Trophoblast cell (in vitro differentiated cells and primary cell): ENCODE measurements around the gene GALNT7.

Experiments used
- DNase-seq, 2 donors: peaks; one replicate each; pipeline ENCODE4 v3.0.0-alpha.2; 2016
- H2AFZ ChIP-seq: 2 replicates; pipeline ENCODE4 v1.6.1; 2013; ENCODE audit warnings: low read length, moderate library complexity, mild to moderate bottlenecking; ENCODE audit not compliant: insufficient read depth, poor library complexity
- H2AK5ac ChIP-seq: 2 replicates; pipeline ENCODE4 v1.6.1; 2013; ENCODE audit warnings: mild to moderate bottlenecking, low read length
- H2BK120ac ChIP-seq: 2 replicates; pipeline ENCODE4 v1.6.1; 2013; ENCODE audit warnings: low read length, mild to moderate bottlenecking, moderate library complexity; ENCODE audit not compliant: insufficient read depth, poor library complexity
- H2BK12ac ChIP-seq: 2 replicates; pipeline ENCODE4 v1.6.1; 2013; ENCODE audit warnings: mild to moderate bottlenecking, low read length, moderate library complexity
- H2BK5ac ChIP-seq: 2 replicates; pipeline ENCODE4 v1.6.1; 2013; ENCODE audit warnings: low read length, low read depth, moderate library complexity, mild to moderate bottlenecking; ENCODE audit not compliant: poor library complexity
- H3K14ac ChIP-seq: 2 replicates; pipeline ENCODE4 v1.6.1; 2013; ENCODE audit warnings: mild to moderate bottlenecking, low read length
- H3K18ac ChIP-seq: 2 replicates; pipeline ENCODE4 v1.6.1; 2013; ENCODE audit warnings: mild to moderate bottlenecking, low read length
- H3K23ac ChIP-seq: 2 replicates; pipeline ENCODE4 v1.6.1; 2013; ENCODE audit warnings: low read length
- H3K27ac ChIP-seq: 2 replicates; pipeline ENCODE4 v1.5.1; 2013; ENCODE audit warnings: low read depth, mild to moderate bottlenecking, inconsistent platforms, low read length, moderate library complexity
- H3K27me3 ChIP-seq: 2 replicates; pipeline ENCODE4 v1.6.1; 2013; ENCODE audit warnings: inconsistent platforms, mild to moderate bottlenecking, low read length, moderate library complexity; ENCODE audit not compliant: insufficient read depth
- H3K36me3 ChIP-seq, 2 experiments: 1 replicate in 1 of 2; 2 replicates in 1 of 2; pipeline ENCODE4 v1.6.1; 2013; ENCODE audit warnings: low read length in 2 of 2, mild to moderate bottlenecking in 2 of 2, moderate library complexity in 1 of 2; ENCODE audit not compliant: insufficient read depth in 2 of 2, control insufficient read depth in 1 of 2
- H3K4ac ChIP-seq: 2 replicates; pipeline ENCODE4 v1.6.1; 2013; ENCODE audit warnings: low read depth, mild to moderate bottlenecking, low read length, moderate library complexity
- H3K4me1 ChIP-seq, 2 experiments: 1 replicate in 1 of 2; 2 replicates in 1 of 2; pipeline ENCODE4 v1.6.1; 2013; ENCODE audit warnings: low read length in 2 of 2, mild to moderate bottlenecking in 2 of 2, moderate library complexity in 1 of 2; ENCODE audit not compliant: insufficient read depth in 2 of 2, control insufficient read depth in 1 of 2
- H3K4me2 ChIP-seq: 2 replicates; pipeline ENCODE4 v1.6.1; 2013; ENCODE audit warnings: inconsistent platforms, mild to moderate bottlenecking, low read length, moderate library complexity
- H3K4me3 ChIP-seq: 2 replicates; pipeline ENCODE4 v1.5.1; 2013; ENCODE audit warnings: mild to moderate bottlenecking, low read depth, low read length, inconsistent platforms
- H3K79me1 ChIP-seq: one replicate; pipeline ENCODE4 v1.6.1; 2013; ENCODE audit warnings: low read length
- H3K79me2 ChIP-seq: 2 replicates; pipeline ENCODE4 v1.6.1; 2013; ENCODE audit warnings: low read length, mild to moderate bottlenecking; ENCODE audit not compliant: control insufficient read depth, insufficient read depth, poor library complexity
- H3K9ac ChIP-seq: 2 replicates; pipeline ENCODE4 v1.6.1; 2013; ENCODE audit warnings: mild to moderate bottlenecking, low read length
- H3K9me3 ChIP-seq: 2 replicates; pipeline ENCODE4 v1.6.1; 2013; ENCODE audit warnings: low read depth, mild to moderate bottlenecking, control low read depth, inconsistent platforms, low read length; ENCODE audit not compliant: insufficient read depth
- H4K12ac ChIP-seq: 2 replicates; pipeline ENCODE4 v1.6.1; 2013; ENCODE audit warnings: low read depth, mild to moderate bottlenecking, low read length, moderate library complexity
- H4K8ac ChIP-seq: 2 replicates; pipeline ENCODE4 v1.6.1; 2013; ENCODE audit warnings: low read depth, mild to moderate bottlenecking, low read length, moderate library complexity
- H4K91ac ChIP-seq: one replicate; pipeline ENCODE4 v1.6.1; 2013; ENCODE audit warnings: low read depth, mild to moderate bottlenecking, low read length, moderate library complexity
- WGBS: extraction: QIAGEN DNeasy Blood & Tissue Kit; methylation state at CpG from one replicate; pipeline ENCODE4 v1.1.7; 2013; ENCODE audit warnings: missing lambda C conversion rate; ENCODE audit not compliant: insufficient read length, insufficient coverage; ENCODE audit errors: extremely low coverage; 5-methylcytosine and 5-hydroxymethylcytosine counted together

Gene GALNT7

DNA sequence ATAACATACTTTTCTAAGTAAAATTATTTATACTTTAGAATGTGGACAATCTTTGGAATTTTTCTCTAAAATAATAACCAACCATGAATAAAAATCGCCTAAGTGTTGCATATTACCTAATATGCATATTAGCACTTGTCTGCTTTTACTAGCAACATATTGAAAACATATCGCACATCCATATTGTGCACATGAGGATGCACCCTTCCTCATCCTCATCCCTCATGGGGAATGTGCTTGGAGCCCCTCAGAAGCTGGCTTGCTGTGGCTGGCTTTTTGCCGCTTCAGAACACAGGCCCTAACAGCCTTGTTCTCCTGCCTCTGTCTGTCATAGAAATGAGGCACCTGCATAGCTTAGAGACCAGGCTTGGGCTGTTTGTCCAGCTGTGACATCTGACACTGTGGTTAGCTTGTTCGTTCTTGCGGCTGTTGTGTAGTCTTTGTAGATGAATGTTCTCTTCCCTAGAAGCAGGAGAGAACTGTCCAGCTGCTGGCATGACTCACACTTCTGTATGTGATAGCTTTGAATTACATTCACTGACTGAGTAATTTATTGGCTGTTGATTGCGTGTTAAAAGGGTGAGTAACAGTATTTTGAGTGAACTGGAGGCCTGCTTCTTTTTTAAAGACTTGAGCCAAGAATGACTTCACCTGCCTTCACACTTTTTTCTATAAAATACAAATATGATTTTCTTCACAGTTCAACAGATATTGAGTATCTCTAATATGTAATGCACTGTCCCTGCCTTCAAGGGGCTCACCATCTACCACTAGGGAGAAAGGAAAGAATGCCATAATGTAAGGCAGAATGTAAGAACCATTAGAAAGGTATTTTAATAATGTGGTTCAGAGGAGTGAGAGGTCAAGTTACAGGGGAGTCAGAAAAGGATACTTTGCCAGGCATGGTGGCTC, 83.7 kb downstream of the GALNT7 start:
- Histone ChIP-seq H2BK120ac (no peak overlapping the region), H3K9ac (no peak overlapping the region), H2AFZ (no peak overlapping the region), H2BK12ac (no peak overlapping the region), H2BK5ac (no peak overlapping the region), H3K23ac (no peak overlapping the region), H3K27me3 (no peaks in the 10 kb centered on the region), H2AK5ac (no peak overlapping the region), H4K91ac (no peak overlapping the region), H3K14ac (no peak overlapping the region), H3K9me3 (no peaks in the 10 kb centered on the region), H3K79me1 (no peaks in the 10 kb centered on the region), H3K4me3 (no peak overlapping the region), H3K27ac (no peak overlapping the region), H3K36me3 (peaks cover 2 to 4% of the 10 kb centered on the region in 2 experiments), H4K12ac (no peak overlapping the region), H3K4me1 (no peaks in the 10 kb centered on the region), H4K8ac (no peak overlapping the region), H3K79me2 (no peaks in the 10 kb centered on the region), H3K18ac (no peak overlapping the region), H3K4me2 (no peak overlapping the region), H3K4ac (no peak overlapping the region)
- DNase-seq, result peak; percentile 75 to 88
- no CpG with 5 or more reads among the region's 6 CpGs for WGBS

DNA sequence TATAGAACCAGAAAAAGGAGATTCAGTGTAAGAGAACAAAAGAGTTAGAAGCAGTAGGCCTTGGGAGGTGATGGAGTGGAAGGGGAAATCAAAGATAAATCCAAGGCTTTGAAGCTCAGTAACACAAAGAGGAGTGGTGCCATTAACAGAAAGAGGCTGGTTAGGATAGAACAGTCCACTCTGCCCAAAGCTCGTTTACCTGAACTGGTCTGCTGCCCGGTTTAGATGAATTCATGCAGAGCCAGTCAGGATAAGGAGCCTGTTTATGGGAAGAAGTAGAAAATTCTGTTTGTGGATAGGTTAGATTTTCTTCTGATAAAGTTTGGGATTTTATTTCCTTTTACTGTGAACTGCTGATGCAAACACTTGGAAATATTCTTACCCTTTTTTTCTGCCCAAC, 85.0 kb downstream of the GALNT7 start:
- H3K27ac ChIP-seq, result no peak overlapping the region
- H4K8ac ChIP-seq, result no peak overlapping the region
- no peaks in the 10 kb centered on the region for H3K79me1 ChIP-seq
- H3K4ac ChIP-seq, result no peak overlapping the region
- no CpG with 5 or more reads among the region's 2 CpGs for WGBS
- H2AK5ac ChIP-seq, result no peak overlapping the region
- no peaks in the 10 kb centered on the region for H3K79me2 ChIP-seq
- no peak overlapping the region for H2BK12ac ChIP-seq
- H3K9ac ChIP-seq, result no peak overlapping the region
- peaks cover 2% of the 10 kb centered on the region in 2 experiments for H3K36me3 ChIP-seq
- no peaks in the 10 kb centered on the region for H3K9me3 ChIP-seq
- H3K23ac ChIP-seq, result no peak overlapping the region
- no peak overlapping the region for H2BK5ac ChIP-seq
- H3K4me2 ChIP-seq, result no peak overlapping the region
- no peaks in the 10 kb centered on the region for H3K27me3 ChIP-seq
- no peak overlapping the region for H4K12ac ChIP-seq
- no peak overlapping the region for H2BK120ac ChIP-seq
- H3K4me3 ChIP-seq, result no peak overlapping the region
- H2AFZ ChIP-seq, result no peak overlapping the region
- H3K4me1 ChIP-seq, result no peaks in the 10 kb centered on the region
- no peak overlapping the region for H4K91ac ChIP-seq
- DNase-seq, result no peak
- H3K18ac ChIP-seq, result no peak overlapping the region
- H3K14ac ChIP-seq, result no peak overlapping the region

GRCh38 chr4:173254646-173255045, 86.0 kb downstream of the GALNT7 start:
- Histone ChIP-seq H3K14ac (no peak overlapping the region), H3K9me3 (no peaks in the 10 kb centered on the region), H3K23ac (no peak overlapping the region), H2BK120ac (no peak overlapping the region), H3K79me1 (no peaks in the 10 kb centered on the region), H3K4me3 (no peak overlapping the region), H3K18ac (no peak overlapping the region), H4K91ac (no peak overlapping the region), H3K4me2 (no peak overlapping the region), H3K4me1 (no peaks in the 10 kb centered on the region), H2AK5ac (no peak overlapping the region), H3K9ac (no peak overlapping the region), H2BK12ac (no peak overlapping the region), H3K27ac (no peak overlapping the region), H3K27me3 (no peaks in the 10 kb centered on the region), H2AFZ (no peak overlapping the region), H3K79me2 (no peaks in the 10 kb centered on the region), H2BK5ac (no peak overlapping the region), H3K4ac (no peak overlapping the region), H4K12ac (no peak overlapping the region), H3K36me3 (peaks cover 2% of the 10 kb centered on the region in 2 experiments), H4K8ac (no peak overlapping the region)
- DNase-seq, result no peak

GRCh38 chr4:173256825-173257224, 88.2 kb downstream of the GALNT7 start:
- H4K91ac ChIP-seq, result no peak overlapping the region
- H2AK5ac ChIP-seq, result no peak overlapping the region
- no peaks in the 10 kb centered on the region for H3K79me1 ChIP-seq
- no peak for DNase-seq
- H3K27me3 ChIP-seq, result no peaks in the 10 kb centered on the region
- H2AFZ ChIP-seq, result no peak overlapping the region
- no peaks in the 10 kb centered on the region for H3K79me2 ChIP-seq
- no peak overlapping the region for H3K23ac ChIP-seq
- peaks cover 0 to 2% of the 10 kb centered on the region in 2 experiments for H3K36me3 ChIP-seq
- H3K27ac ChIP-seq, result no peak overlapping the region
- H3K4me1 ChIP-seq, result no peaks in the 10 kb centered on the region
- H3K9ac ChIP-seq, result no peak overlapping the region
- no peak overlapping the region for H3K18ac ChIP-seq
- H3K14ac ChIP-seq, result no peak overlapping the region
- H3K4ac ChIP-seq, result no peak overlapping the region
- H2BK12ac ChIP-seq, result no peak overlapping the region
- no CpG with 5 or more reads among the region's 3 CpGs for WGBS
- H2BK5ac ChIP-seq, result no peak overlapping the region
- H3K4me2 ChIP-seq, result no peak overlapping the region
- no peak overlapping the region for H3K4me3 ChIP-seq
- H4K8ac ChIP-seq, result no peak overlapping the region
- H3K9me3 ChIP-seq, result no peaks in the 10 kb centered on the region
- no peak overlapping the region for H2BK120ac ChIP-seq
- H4K12ac ChIP-seq, result no peak overlapping the region
